CD1c-positive myeloid dendritic cell (primary cell): Measurements from ENCODE around the gene C22orf23.
A peak's percentile ranks its signal among the peaks of the same experiment; 100 is the strongest.
"Not testable (repeated sequence)": the region's sequence is repeated elsewhere in the genome, so short reads cannot be mapped to it uniquely, and the experiment has no call there.

Experiments
- DNase-seq: peaks from one replicate; pipeline ENCODE4 v3.0.0-alpha.2; 2016; ENCODE audit errors: extremely low spot score

C22orf23 gene

DNA sequence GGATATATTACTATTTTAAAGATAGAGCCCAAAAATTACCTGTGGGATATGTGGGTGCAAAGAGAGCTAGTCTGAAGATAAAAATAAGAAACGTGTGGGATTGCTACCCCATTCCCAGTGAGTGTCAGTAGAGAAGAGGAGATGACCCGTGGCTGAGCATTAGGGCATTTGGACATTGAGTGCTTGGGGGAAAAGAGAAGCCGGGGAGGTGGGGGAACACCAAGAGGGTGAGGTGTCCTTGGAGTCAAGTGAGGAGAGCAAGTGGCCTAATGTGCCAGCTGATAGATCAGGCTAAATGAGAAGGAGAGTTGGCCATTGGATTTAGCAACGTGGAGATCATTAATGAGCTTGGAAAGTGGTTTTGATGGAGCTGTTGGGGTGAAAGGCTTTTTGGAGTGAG lies 1.3 kb upstream of the C22orf23 start:
- no peak for DNase-seq

DNA sequence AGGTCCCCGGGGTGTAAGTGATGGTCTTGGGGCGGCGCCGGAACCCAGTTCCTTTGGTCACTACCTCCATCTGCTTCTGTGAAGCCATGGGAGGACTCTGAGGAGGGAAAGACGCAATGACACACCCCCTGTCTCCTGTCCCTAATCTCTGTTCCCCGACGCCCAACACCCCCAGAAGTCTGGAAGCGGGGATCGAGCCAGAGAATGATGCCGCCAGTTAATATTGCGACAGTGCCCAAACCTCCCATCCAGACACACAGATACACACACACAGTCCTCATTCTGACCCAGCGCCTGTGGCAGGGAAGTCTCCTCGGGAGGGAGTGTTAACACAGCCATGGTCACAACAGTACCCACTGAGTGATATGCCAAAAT lies 352 bp downstream of the C22orf23 start:
- no peak for DNase-seq

GRCh38 chr22:37952629-37953028 lies 772 bp downstream of the C22orf23 start:
- DNase-seq: not testable (repeated sequence)

- DNase-seq: no peak
Observed at GRCh38 chr22:37951305-37951704, 2.1 kb downstream of the C22orf23 start.

GRCh38 chr22:37947142-37947795 lies 6.1 kb downstream of the C22orf23 start:
- not testable (repeated sequence) for DNase-seq

DNA sequence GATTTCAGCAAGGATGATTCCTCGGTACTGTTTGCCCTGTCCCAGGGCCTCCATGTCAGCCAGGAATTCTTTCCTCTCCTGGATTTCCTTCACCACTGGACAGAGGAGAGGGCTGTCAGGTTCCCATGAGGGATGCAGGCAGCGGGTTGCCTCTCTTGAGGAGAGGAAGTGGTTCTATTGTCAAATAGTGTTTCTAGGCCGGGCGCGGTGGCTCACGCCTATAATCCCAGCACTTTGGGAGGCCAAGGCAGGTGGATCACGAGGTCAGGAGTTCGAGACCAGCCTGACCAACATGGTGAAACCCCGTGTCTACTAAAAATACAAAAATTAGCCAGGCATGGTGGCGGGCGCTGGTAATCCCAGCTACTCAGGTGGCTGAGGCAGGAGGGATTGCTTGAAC lies 9.0 kb downstream of the C22orf23 start:
- DNase-seq: not testable (repeated sequence)

DNA sequence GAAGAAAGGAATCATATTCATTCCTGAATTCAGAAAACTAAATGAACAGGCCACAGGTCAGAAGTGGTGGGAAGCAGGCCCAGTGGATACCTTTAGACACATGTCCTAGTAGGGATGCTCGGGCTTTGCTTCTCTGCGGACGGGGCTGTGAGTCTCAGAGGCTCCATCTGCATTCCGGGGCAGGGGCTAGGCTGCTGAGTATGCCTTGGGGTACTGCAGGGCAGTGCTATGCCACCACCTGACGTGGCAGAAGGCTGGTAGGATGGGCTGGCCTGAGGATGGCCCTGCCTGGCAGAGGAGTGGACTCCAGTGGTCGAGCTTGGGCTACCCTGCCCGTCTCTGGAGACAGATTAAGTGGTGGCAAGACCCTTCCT lies 9.6 kb downstream of the C22orf23 start:
- DNase-seq: no peak

- no peak for DNase-seq
Observed at GRCh38 chr22:37943136-37943824, 10.1 kb downstream of the C22orf23 start.

GRCh38 chr22:37942133-37942532 lies 11.3 kb downstream of the C22orf23 start:
- no peak for DNase-seq

GRCh38 chr22:37940698-37941376 lies 12.6 kb downstream of the C22orf23 start:
- DNase-seq: no peak

DNA sequence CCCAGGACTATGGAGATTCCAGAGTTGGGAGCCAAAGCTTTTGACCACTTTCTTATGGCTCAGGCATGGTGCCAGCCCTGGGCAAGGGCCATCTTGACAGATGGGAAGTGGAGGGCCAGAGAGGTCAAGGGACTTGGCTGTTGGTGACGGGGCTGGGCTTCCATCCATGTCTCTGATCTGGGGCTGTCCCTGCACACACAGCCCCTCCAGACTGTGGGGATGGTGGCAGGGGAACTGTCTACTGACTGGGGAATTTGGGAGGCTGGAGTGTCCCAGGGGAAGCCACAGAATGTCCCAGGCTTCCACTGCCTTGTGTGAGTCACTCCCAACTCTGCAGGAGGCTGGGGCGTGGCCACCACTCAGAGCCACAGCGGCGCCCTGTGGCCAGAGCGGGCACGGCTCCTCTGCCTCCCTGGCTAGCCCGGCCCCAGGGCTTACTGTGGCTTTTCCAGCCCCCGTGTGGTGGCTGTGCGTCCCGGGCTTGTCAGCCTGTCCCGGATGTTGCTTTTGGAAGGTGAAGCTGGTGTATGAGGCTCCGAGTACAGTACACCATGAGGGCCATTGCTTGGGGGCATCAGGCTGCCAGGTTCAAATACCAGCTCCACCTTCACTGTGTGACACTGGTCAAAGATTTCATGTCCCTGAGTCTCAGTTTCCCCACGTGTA lies 19.6 kb downstream of the C22orf23 start:
- DNase-seq: peak; percentile 93

DNA sequence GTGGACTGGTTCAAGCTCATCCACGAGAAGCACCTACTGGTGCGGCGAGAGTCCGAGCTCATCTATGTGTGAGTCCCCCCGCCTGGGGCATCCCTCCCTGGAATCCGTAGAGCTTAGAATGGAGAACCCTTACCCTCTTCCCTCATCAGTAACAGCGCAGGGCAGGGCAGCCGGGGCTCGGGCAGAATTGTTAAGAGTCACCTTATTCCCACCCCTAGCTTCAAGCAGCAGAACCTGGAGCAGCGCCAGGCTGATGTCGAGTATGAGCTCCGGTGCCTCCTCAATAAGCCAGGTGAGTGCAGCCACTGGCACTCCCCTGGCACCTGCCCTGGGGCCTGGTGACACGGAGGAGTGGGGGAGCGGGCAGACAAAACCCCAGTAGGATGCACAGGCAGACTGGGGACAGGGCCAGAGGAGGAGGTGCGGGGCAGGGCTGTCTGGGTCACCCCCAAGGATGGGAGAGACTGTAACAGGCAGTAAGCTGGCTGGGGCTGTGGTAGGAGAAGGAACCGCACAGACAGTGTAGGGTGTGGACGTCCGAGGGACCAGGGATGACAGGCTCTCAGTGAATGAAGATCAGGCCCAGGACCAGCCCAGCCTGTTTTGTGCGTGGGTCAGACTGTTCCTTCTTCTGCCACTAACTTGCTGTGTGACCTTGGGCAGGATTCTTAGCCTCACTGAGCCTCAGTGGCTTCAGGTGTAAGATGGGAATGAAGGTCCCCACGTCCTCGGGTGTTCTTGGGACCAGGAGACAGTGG lies 20.4 kb downstream of the C22orf23 start:
- DNase-seq: no peak

DNA sequence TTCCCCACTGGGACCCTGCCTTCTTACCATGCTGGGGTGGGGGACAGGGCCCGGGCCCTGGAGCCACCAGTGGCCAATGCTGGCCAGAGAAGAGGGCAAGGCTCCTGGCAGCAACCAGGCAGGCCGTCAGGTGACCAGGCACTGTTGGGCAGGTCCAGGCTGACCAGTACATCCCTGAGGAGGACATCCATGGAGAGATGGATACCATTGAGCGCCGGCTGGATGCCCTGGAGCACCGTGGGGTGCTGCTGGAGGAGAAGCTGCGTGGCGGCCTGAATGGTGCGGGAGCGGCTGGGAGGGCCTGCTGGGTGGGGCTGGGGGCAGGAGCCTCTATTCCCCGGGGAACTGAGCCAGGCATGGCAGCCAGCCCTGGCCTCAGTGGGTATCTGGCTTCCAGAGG lies 21.0 kb downstream of the C22orf23 start:
- no peak for DNase-seq

DNA sequence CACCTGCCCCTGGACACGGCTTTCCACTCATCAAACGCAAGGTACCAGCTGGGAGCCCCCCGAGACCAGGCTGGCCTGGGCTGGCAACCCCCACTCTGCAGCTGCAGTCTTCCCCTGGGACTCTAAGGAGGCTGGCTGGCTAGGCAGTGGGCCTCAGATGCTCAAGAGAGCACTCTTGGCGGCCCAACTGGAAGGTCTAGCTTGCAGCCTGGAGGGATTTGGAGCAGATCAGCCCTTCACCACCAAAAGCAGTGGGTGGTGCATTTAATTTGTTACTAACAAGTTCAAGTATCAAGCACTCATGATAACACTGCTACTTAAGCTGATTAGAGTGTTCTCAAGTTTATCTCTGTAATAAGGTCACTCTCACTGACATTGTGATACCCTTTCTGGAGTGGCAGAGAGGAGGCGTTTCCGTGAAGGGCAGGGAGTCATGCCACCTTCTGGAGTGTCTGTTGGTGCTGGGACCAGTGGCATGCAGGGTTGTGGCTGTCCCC lies 21.5 kb downstream of the C22orf23 start:
- no peak for DNase-seq

GRCh38 chr22:37930952-37931440 lies 22.4 kb downstream of the C22orf23 start:
- no peak for DNase-seq

- DNase-seq: no peak
Observed at GRCh38 chr22:37930270-37930951, 23.0 kb downstream of the C22orf23 start.

DNA sequence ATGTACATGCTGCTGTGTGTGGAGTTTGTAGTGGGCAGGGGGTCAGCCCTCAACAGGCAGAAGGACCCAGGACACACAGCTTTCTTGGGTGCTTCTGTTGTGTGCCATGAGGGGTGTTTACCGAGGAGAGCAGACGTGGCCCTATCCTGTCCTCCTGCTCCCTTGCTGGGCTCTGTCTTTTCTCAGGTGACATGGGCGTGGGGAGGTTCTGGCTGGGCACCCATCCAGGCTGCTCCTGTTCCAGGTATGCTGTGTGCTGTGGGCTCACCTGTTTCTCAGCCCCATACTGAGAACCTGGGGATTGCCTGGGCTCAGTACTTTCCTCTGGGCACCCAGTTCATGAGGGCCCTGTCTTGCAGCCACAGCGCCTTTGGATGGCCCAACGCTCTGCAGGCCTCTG lies 24.0 kb downstream of the C22orf23 start:
- no peak for DNase-seq

GRCh38 chr22:37927637-37927936 lies 25.8 kb downstream of the C22orf23 start:
- no peak for DNase-seq

- no peak for DNase-seq
Observed at GRCh38 chr22:37926771-37927636, 26.4 kb downstream of the C22orf23 start.

GRCh38 chr22:37926358-37926757 lies 27.0 kb downstream of the C22orf23 start:
- no peak for DNase-seq
